Keratinocyte (primary cell): ENCODE results near the gene FOXRED2. TPM values are rescaled to one million over a fixed set of nuclear protein-coding genes. Genes with fewer than 3 reads are reported as not detected.

Source experiments
- DNase-seq: peaks from one replicate; pipeline ENCODE4 v3.0.0-alpha.2; 2011; ENCODE audit warnings: low read depth, missing footprints, low spot score
- FAIRE-seq: peaks from 2 replicates; lab custom pipeline; 2011; peaks lifted over from hg19 to GRCh38; lab: Jason Lieb, UNC
- H2AFZ ChIP-seq: 2 replicates; pipeline ENCODE4 v1.6.0; 2012; ENCODE audit warnings: low read length, control low read depth, inconsistent platforms; ENCODE audit not compliant: control insufficient read depth
- H3K27ac ChIP-seq: 2 replicates; pipeline ENCODE4 v1.5.1; 2011; ENCODE audit warnings: low read length; ENCODE audit not compliant: control insufficient read depth, insufficient read depth
- H3K27me3 ChIP-seq: 3 replicates; pipeline ENCODE4 v1.6.0; 2011; ENCODE audit warnings: low read length; ENCODE audit not compliant: control insufficient read depth, insufficient read depth; ENCODE audit errors: extremely low read depth
- H3K36me3 ChIP-seq, 2 experiments: 2 replicates in 1 of 2; 3 replicates in 1 of 2; pipeline ENCODE4 v1.5.1; 2011; ENCODE audit warnings: low read length in 2 of 2, mild to moderate bottlenecking in 1 of 2; ENCODE audit not compliant: control insufficient read depth in 2 of 2, insufficient read depth in 2 of 2; ENCODE audit errors: extremely low read depth in 1 of 2
- H3K4me1 ChIP-seq: 3 replicates; pipeline ENCODE4 v1.5.1; 2011; ENCODE audit warnings: low read length; ENCODE audit not compliant: control insufficient read depth, insufficient read depth; ENCODE audit errors: extremely low read depth
- H3K4me2 ChIP-seq: 3 replicates; pipeline ENCODE4 v1.6.0; 2011; ENCODE audit warnings: low read depth, low read length; ENCODE audit not compliant: control insufficient read depth, insufficient read depth; ENCODE audit errors: extremely low read depth
- H3K4me3 ChIP-seq, 3 experiments: fragments of 200-600 bp in 1 of 3; sonication (generic) in 1 of 3; 2 replicates in 2 of 3; 3 replicates in 1 of 3; pipeline ENCODE4 v1.5.1; 2011 to 2016; ENCODE audit warnings: low read length in 3 of 3, mild to moderate bottlenecking in 3 of 3, control low read depth in 2 of 3, inconsistent platforms in 1 of 3, low read depth in 1 of 3, mixed read lengths in 1 of 3, mixed run types in 1 of 3, moderate library complexity in 1 of 3; ENCODE audit not compliant: control insufficient read depth in 2 of 3, insufficient read depth in 2 of 3; ENCODE audit errors: extremely low read depth in 1 of 3
- H3K79me2 ChIP-seq: 2 replicates; pipeline ENCODE4 v1.6.0; 2012; ENCODE audit warnings: low read length; ENCODE audit not compliant: control insufficient read depth, insufficient read depth
- H3K9ac ChIP-seq: 3 replicates; pipeline ENCODE4 v1.6.0; 2011; ENCODE audit warnings: low read length; ENCODE audit not compliant: control insufficient read depth, insufficient read depth; ENCODE audit errors: extremely low read depth
- H3K9me1 ChIP-seq: 3 replicates; pipeline ENCODE4 v1.6.0; 2011; ENCODE audit warnings: low read length; ENCODE audit not compliant: control insufficient read depth, insufficient read depth; ENCODE audit errors: extremely low read depth
- H3K9me3 ChIP-seq: 2 replicates; pipeline ENCODE4 v1.5.1; 2012; ENCODE audit warnings: low read depth, low read length; ENCODE audit not compliant: control insufficient read depth
- H4K20me1 ChIP-seq: 3 replicates; pipeline ENCODE4 v1.6.0; 2011; ENCODE audit warnings: low read length; ENCODE audit not compliant: control insufficient read depth, insufficient read depth; ENCODE audit errors: extremely low read depth
- EZH2 ChIP-seq: IDR thresholded peaks from one replicate; pipeline ENCODE4 v1.6.1; 2012; ENCODE audit warnings: inconsistent platforms, mild to moderate bottlenecking, low read length, moderate library complexity
- dilution Hi-C: fragments of 300-500 bp; cut with MboI; formaldehyde crosslinking; loops from one replicate; pipeline ENCODE4 v1.7.0; 2020; ENCODE audit warnings: low sequenced_read_pairs; ENCODE audit not compliant: extremely low pct_ligation_motif_present
- polyA plus RNA-seq, 5 experiments: library from polyadenylated mRNA; depleted of rRNA in 3 of 5; stranded (reverse) in 3 of 5; stranded (forward) in 1 of 5; unstranded in 1 of 5; fragments of >200 nt; gene quantifications; 1 replicate in 1 of 5; 2 replicates in 3 of 5; 3 replicates in 1 of 5; pipeline versions ENCODE4 v1.2.1 to v1.2.3, GENCODE V29; 2011 to 2012; ENCODE audit warnings: missing spikeins in 2 of 5, low read depth in 1 of 5, low replicate concordance in 1 of 5
- TF ChIP-seq, protein P1 (sequence below), 3 experiments: IDR thresholded peaks in 1 of 3; conservative IDR thresholded peaks in 1 of 3; optimal IDR thresholded peaks in 1 of 3; 2 replicates in 2 of 3; 3 replicates in 1 of 3; pipeline versions ENCODE3 to v1.5.1; 2011; ENCODE audit warnings: low read length in 3 of 3, mild to moderate bottlenecking in 3 of 3, moderate library complexity in 2 of 3, control low read depth in 1 of 3, inconsistent platforms in 1 of 3; ENCODE audit not compliant: insufficient read depth in 2 of 3; ENCODE audit errors: extremely low read depth in 1 of 3

FOXRED2 gene
- polyA plus RNA-seq, 1 donor (not counting 4 experiments of a cell fraction or from before 2014, with no cell fraction given), result 0.71 TPM

DNA sequence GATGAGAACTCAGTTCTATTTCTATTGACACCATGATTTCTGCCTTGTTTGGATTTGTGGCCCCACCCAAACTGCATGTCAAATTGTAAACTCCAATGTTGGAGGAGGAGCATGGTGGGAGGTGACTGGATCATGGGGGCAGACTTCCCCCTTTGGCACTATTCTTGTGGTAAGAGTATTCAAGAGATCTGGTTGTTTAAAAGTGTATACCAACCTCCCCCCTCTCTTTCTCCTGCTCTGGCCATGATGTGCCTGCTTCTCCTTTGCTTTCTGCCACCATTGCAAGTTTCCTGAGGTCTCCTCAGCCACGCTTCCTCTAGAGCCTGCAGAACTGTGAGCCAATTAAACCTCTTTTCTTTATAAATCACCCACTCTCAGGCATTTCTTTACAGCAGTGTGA lies 7.9 kb upstream of the FOXRED2 start:
- Histone ChIP-seq H3K4me1 (no peaks in the 10 kb centered on the region), H3K27ac (no peak overlapping the region), H3K9me1 (peaks cover 3% of the 10 kb centered on the region), H2AFZ (no peak overlapping the region), H3K27me3 (no peaks in the 10 kb centered on the region), H4K20me1 (peaks cover 3% of the 10 kb centered on the region), H3K4me2 (no peak overlapping the region), H3K4me3 (no peak overlapping the region), H3K9ac (no peak overlapping the region), H3K79me2 (peaks cover 6% of the 10 kb centered on the region), H3K36me3 (peaks cover 68 to 71% of the 10 kb centered on the region in 2 experiments), H3K9me3 (no peaks in the 10 kb centered on the region)
- no peak for TF ChIP-seq EZH2
- TF ChIP-seq, protein P1, sequence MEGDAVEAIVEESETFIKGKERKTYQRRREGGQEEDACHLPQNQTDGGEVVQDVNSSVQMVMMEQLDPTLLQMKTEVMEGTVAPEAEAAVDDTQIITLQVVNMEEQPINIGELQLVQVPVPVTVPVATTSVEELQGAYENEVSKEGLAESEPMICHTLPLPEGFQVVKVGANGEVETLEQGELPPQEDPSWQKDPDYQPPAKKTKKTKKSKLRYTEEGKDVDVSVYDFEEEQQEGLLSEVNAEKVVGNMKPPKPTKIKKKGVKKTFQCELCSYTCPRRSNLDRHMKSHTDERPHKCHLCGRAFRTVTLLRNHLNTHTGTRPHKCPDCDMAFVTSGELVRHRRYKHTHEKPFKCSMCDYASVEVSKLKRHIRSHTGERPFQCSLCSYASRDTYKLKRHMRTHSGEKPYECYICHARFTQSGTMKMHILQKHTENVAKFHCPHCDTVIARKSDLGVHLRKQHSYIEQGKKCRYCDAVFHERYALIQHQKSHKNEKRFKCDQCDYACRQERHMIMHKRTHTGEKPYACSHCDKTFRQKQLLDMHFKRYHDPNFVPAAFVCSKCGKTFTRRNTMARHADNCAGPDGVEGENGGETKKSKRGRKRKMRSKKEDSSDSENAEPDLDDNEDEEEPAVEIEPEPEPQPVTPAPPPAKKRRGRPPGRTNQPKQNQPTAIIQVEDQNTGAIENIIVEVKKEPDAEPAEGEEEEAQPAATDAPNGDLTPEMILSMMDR (optimal IDR thresholded peaks at IDR 0.05 in 1 of 3, IDR thresholded peaks at IDR 0.05 in 1 of 3, conservative IDR thresholded peaks at IDR 0.05 in 1 of 3; ENCODE audit: extremely low read depth in 1 of 3, insufficient read depth in 2 of 3, low read length in 3 of 3), result no peak
- dilution Hi-C loops, result no loop called here
- FAIRE-seq (no peak), DNase-seq (no peak)

DNA sequence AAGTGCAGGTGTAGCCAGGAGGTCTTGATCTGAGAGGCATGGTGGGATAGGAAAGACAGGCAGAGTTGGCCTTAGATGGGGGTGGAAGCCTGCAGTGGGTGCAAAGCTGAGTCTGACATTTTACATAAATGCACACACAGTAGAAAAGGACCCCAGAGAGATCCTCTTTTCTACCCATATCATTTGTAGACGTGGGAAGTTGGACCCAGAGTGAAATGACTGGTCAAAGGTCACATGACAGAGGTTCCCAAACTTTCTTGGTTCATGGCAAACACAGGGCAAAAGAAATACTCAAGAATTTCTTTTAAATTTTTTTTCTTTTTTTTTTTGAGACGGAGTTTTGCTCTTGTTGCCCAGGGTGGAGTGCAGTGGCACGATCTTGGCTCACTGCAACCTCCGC lies 6.2 kb upstream of the FOXRED2 start:
- Histone ChIP-seq H4K20me1 (peaks cover 3% of the 10 kb centered on the region), H3K4me2 (no peak overlapping the region), H3K79me2 (no peaks in the 10 kb centered on the region), H3K4me3 (no peak overlapping the region), H3K4me1 (no peaks in the 10 kb centered on the region), H3K9ac (no peak overlapping the region), H3K9me1 (peaks cover 3% of the 10 kb centered on the region), H3K27me3 (no peaks in the 10 kb centered on the region), H3K27ac (no peak overlapping the region), H3K36me3 (peaks cover 51 to 55% of the 10 kb centered on the region in 2 experiments), H3K9me3 (no peaks in the 10 kb centered on the region), H2AFZ (no peak overlapping the region)
- TF ChIP-seq EZH2, result no peak
- TF ChIP-seq, protein P1 (optimal IDR thresholded peaks at IDR 0.05 in 1 of 3, IDR thresholded peaks at IDR 0.05 in 1 of 3, conservative IDR thresholded peaks at IDR 0.05 in 1 of 3; ENCODE audit: extremely low read depth in 1 of 3, insufficient read depth in 2 of 3, low read length in 3 of 3), result no peak
- dilution Hi-C loops, result no loop called here
- no peak for FAIRE-seq
- no peak for DNase-seq
